HEK293 (cell line): ENCODE measurements around the gene CYP11A1.

Experiments
- TCF7L2 ChIP-seq: IDR thresholded peaks from 2 replicates; pipeline ENCODE4 v1.6.1; 2011; ENCODE audit warnings: low read depth, mild to moderate bottlenecking, inconsistent platforms, low read length, moderate library complexity, borderline replicate concordance
- ZNF274 ChIP-seq, 2 experiments: fragments of 200-500 bp in 1 of 2; fragments of 450-650 bp in 1 of 2; sonication (Bioruptor generic) in 1 of 2; formaldehyde crosslinking in 1 of 2; IDR thresholded peaks; 2 replicates each; pipeline versions ENCODE4 v1.5.1 to v1.6.1; 2014 to 2016; ENCODE audit warnings: borderline replicate concordance in 1 of 2, inconsistent platforms in 1 of 2, low read length in 1 of 2, missing biosample characterization in 1 of 2, missing genetic modification characterization in 1 of 2
- ZSCAN30 ChIP-seq: fragments of 450-650 bp; IDR thresholded peaks from 2 replicates; pipeline ENCODE4 v1.5.1; 2018; ENCODE audit warnings: missing biosample characterization, mild to moderate bottlenecking, missing genetic modification characterization, moderate library complexity
- TF ChIP-seq, protein P1 (sequence below): fragments of 450-650 bp; formaldehyde crosslinking; IDR thresholded peaks from 2 replicates; pipeline ENCODE4 v1.5.1; 2016; ENCODE audit warnings: missing biosample characterization, missing genetic modification characterization
- TF ChIP-seq, protein P2 (sequence below): sonication (generic); formaldehyde crosslinking; IDR thresholded peaks from 2 replicates; pipeline ENCODE4 v1.8.1; 2022; ENCODE audit warnings: mild to moderate bottlenecking, moderate library complexity, missing genetic modification reagents
- TF ChIP-seq, protein P3 (sequence below): fragments of 450-650 bp; formaldehyde crosslinking; IDR thresholded peaks from 2 replicates; pipeline ENCODE4 v1.5.1; 2016; ENCODE audit warnings: missing biosample characterization, missing genetic modification characterization, borderline replicate concordance

DNA sequence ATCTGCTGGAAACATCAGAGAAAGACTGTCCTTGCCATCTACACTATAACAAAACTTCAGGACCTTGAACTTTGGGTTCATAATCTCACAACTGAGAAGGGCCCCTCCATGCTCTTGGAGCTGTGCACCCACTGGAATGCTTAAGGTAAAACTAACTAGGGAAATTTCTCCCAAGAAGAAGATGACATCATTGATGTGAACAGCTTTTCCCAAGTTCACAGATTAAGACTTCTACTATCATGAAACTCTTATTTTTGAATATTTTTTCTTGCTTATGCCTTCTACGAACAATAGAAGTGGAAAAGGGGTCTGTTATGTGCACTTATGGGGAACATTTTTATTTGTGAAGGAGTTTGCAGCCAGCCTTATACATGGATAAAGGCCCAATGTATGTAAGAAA is 5.0 kb downstream of the CYP11A1 start:
- TF ChIP-seq, protein P1, sequence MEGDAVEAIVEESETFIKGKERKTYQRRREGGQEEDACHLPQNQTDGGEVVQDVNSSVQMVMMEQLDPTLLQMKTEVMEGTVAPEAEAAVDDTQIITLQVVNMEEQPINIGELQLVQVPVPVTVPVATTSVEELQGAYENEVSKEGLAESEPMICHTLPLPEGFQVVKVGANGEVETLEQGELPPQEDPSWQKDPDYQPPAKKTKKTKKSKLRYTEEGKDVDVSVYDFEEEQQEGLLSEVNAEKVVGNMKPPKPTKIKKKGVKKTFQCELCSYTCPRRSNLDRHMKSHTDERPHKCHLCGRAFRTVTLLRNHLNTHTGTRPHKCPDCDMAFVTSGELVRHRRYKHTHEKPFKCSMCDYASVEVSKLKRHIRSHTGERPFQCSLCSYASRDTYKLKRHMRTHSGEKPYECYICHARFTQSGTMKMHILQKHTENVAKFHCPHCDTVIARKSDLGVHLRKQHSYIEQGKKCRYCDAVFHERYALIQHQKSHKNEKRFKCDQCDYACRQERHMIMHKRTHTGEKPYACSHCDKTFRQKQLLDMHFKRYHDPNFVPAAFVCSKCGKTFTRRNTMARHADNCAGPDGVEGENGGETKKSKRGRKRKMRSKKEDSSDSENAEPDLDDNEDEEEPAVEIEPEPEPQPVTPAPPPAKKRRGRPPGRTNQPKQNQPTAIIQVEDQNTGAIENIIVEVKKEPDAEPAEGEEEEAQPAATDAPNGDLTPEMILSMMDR (tag by site-specific recombination) = no peak
- TF ChIP-seq ZSCAN30 (tag by site-specific recombination) = no peak
- no peak for TF ChIP-seq ZNF274 (IDR thresholded peaks at IDR 0.05; ENCODE audit: low read length)
- TF ChIP-seq ZNF274 (tag by site-specific recombination; IDR thresholded peaks at IDR 0.05; ENCODE audit: borderline replicate concordance) = no peak
- TF ChIP-seq TCF7L2 = no peak
- TF ChIP-seq, protein P2, sequence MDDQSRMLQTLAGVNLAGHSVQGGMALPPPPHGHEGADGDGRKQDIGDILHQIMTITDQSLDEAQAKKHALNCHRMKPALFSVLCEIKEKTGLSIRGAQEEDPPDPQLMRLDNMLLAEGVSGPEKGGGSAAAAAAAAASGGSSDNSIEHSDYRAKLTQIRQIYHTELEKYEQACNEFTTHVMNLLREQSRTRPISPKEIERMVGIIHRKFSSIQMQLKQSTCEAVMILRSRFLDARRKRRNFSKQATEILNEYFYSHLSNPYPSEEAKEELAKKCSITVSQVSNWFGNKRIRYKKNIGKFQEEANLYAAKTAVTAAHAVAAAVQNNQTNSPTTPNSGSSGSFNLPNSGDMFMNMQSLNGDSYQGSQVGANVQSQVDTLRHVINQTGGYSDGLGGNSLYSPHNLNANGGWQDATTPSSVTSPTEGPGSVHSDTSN (CRISPR knock-in tag) = no peak
- TF ChIP-seq, protein P3, sequence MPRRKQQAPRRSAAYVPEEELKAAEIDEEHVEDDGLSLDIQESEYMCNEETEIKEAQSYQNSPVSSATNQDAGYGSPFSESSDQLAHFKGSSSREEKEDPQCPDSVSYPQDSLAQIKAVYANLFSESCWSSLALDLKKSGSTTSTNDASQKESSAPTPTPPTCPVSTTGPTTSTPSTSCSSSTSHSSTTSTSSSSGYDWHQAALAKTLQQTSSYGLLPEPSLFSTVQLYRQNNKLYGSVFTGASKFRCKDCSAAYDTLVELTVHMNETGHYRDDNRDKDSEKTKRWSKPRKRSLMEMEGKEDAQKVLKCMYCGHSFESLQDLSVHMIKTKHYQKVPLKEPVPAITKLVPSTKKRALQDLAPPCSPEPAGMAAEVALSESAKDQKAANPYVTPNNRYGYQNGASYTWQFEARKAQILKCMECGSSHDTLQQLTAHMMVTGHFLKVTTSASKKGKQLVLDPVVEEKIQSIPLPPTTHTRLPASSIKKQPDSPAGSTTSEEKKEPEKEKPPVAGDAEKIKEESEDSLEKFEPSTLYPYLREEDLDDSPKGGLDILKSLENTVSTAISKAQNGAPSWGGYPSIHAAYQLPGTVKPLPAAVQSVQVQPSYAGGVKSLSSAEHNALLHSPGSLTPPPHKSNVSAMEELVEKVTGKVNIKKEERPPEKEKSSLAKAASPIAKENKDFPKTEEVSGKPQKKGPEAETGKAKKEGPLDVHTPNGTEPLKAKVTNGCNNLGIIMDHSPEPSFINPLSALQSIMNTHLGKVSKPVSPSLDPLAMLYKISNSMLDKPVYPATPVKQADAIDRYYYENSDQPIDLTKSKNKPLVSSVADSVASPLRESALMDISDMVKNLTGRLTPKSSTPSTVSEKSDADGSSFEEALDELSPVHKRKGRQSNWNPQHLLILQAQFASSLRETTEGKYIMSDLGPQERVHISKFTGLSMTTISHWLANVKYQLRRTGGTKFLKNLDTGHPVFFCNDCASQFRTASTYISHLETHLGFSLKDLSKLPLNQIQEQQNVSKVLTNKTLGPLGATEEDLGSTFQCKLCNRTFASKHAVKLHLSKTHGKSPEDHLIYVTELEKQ (tag by site-specific recombination) = no peak
